HepG2 (cell line): ENCODE results near the gene FYTTD1. TPM values are rescaled to one million over a fixed set of nuclear protein-coding genes. Genes with fewer than 3 reads are reported as not detected.

ENCODE experiments used
- ATAC-seq: fragments of 200-7000 bp; cut with Tn5 transposase; 3 replicates; pipeline ENCODE4 v1.9.1; 2020; ENCODE audit warnings: mild to moderate bottlenecking, moderate library complexity
- BruUV-seq: library from RNA; stranded (reverse); fragments of 400-500 nt; replicated peaks from 2 replicates; lab custom pipeline; 2021; lab: Mats Ljungman, UMichigan
- CTCF ChIA-PET: fragments of 300-600 bp; formaldehyde crosslinking; extraction: SDS; loops from one replicate; lab custom pipeline; 2021; ENCODE audit warnings: low total read pairs, inconsistent platforms, low intra/inter-chr PET ratio; lab: Yijun Ruan, JAX
- POLR2A ChIA-PET: fragments of 350-600 bp; sonication (Branson Sonifier 250); formaldehyde crosslinking; loops from one replicate; lab custom pipeline; 2020; ENCODE audit warnings: antibody characterized with exemption, inconsistent platforms; lab: Yijun Ruan, JAX
- DNase-seq: peaks from one replicate; pipeline ENCODE4 v3.0.0-alpha.2; 2015; ENCODE audit warnings: low spot score
- FAIRE-seq: peaks from 3 replicates; lab custom pipeline; 2011; peaks lifted over from hg19 to GRCh38; lab: Jason Lieb, UNC
- H2AFZ ChIP-seq: one replicate; pipeline ENCODE4 v1.6.1; 2011; ENCODE audit warnings: low read length, inconsistent platforms
- H3K27ac ChIP-seq: fragments of 300-600 bp; 3 replicates; pipeline ENCODE4 v1.8.0; 2011; ENCODE audit warnings: mixed run types, mild to moderate bottlenecking, mixed read lengths, low read length, inconsistent platforms; ENCODE audit not compliant: insufficient read depth; ENCODE audit errors: extremely low read length
- H3K27me3 ChIP-seq, 2 experiments: fragments of 200-600 bp in 1 of 2; 2 replicates in 1 of 2; 3 replicates in 1 of 2; pipeline versions ENCODE4 v1.6.0 to v1.8.0; 2011; ENCODE audit warnings: low read length in 2 of 2, mild to moderate bottlenecking in 2 of 2, moderate library complexity in 2 of 2, inconsistent platforms in 1 of 2; ENCODE audit not compliant: insufficient read depth in 2 of 2, control insufficient read depth in 1 of 2
- H3K36me3 ChIP-seq, 2 experiments: fragments of 200-600 bp in 1 of 2; replicated peaks in 1 of 2; 2 replicates in 1 of 2; 3 replicates in 1 of 2; pipeline versions ENCODE4 v1.5.1 to v1.8.0; 2011; ENCODE audit warnings: low read length in 2 of 2, inconsistent platforms in 1 of 2; ENCODE audit not compliant: insufficient read depth in 2 of 2, control insufficient read depth in 1 of 2
- H3K4me1 ChIP-seq: 2 replicates; pipeline ENCODE4 v1.5.1; 2012; ENCODE audit warnings: low read length, inconsistent platforms; ENCODE audit not compliant: insufficient read depth
- H3K4me2 ChIP-seq: 2 replicates; pipeline ENCODE4 v1.6.0; 2011; ENCODE audit warnings: low read depth, low read length, inconsistent platforms
- H3K4me3 ChIP-seq, 3 experiments: fragments of 200-600 bp in 1 of 3; sonication (generic), shearing (Covaris generic) in 1 of 3; replicated peaks in 1 of 3; 2 replicates each; pipeline ENCODE4 v1.5.1; 2011 to 2016; ENCODE audit warnings: low read length in 3 of 3, inconsistent platforms in 2 of 3, low read depth in 2 of 3, mild to moderate bottlenecking in 2 of 3, control low read depth in 1 of 3, mixed read lengths in 1 of 3; ENCODE audit not compliant: insufficient read depth in 1 of 3
- H3K79me2 ChIP-seq: one replicate; pipeline ENCODE4 v1.6.1; 2011; ENCODE audit warnings: low read length, inconsistent platforms; ENCODE audit not compliant: insufficient read depth
- H3K9ac ChIP-seq: 2 replicates; pipeline ENCODE4 v1.6.0; 2011; ENCODE audit warnings: mild to moderate bottlenecking, low read depth, low read length, inconsistent platforms; ENCODE audit not compliant: insufficient read depth
- H3K9me3 ChIP-seq: 2 replicates; pipeline ENCODE4 v1.5.1; 2012; ENCODE audit warnings: mild to moderate bottlenecking, low read length
- H4K20me1 ChIP-seq: 2 replicates; pipeline ENCODE4 v1.6.0; 2011; ENCODE audit warnings: inconsistent platforms, mild to moderate bottlenecking, low read length, moderate library complexity; ENCODE audit not compliant: insufficient read depth
- CEBPG ChIP-seq: IDR thresholded peaks from 2 replicates; pipeline ENCODE4 v1.6.1; 2016
- CHCHD3 ChIP-seq: sonication (generic); formaldehyde crosslinking; IDR thresholded peaks from 2 replicates; pipeline ENCODE4 v1.8.0; 2022; ENCODE audit warnings: mild to moderate bottlenecking, missing genetic modification reagents, moderate library complexity
- FOXA1 ChIP-seq, 2 experiments: fragments of 450-650 bp in 1 of 2; sonication (generic) in 1 of 2; formaldehyde crosslinking in 1 of 2; IDR thresholded peaks; 2 replicates each; pipeline versions ENCODE4 v1.4.0 to v1.6.1; 2016 to 2020; ENCODE audit warnings: missing genetic modification reagents in 1 of 2
- GATA4 ChIP-seq: sonication (generic); IDR thresholded peaks from 2 replicates; pipeline ENCODE4 v1.6.1; 2016; ENCODE audit warnings: antibody characterized with exemption, low read depth, borderline replicate concordance
- HDAC6 ChIP-seq: fragments of 200-600 bp; sonication (generic); IDR thresholded peaks from 2 replicates; pipeline ENCODE4 v1.7.0; 2017; ENCODE audit warnings: mild to moderate bottlenecking, antibody characterized with exemption, low read length, low read depth
- HNRNPLL ChIP-seq: fragments of 200-400 bp; formaldehyde crosslinking; IDR thresholded peaks from 2 replicates; pipeline ENCODE4 v1.6.1; 2017; ENCODE audit warnings: mild to moderate bottlenecking, low read depth, low read length; ENCODE audit not compliant: poor library complexity, severe bottlenecking
- MZF1 ChIP-seq: sonication (generic); formaldehyde crosslinking; IDR thresholded peaks from 2 replicates; pipeline ENCODE4 v1.8.1; 2023; ENCODE audit warnings: mild to moderate bottlenecking, missing genetic modification reagents, borderline replicate concordance
- NFIB ChIP-seq: sonication (generic); formaldehyde crosslinking; IDR thresholded peaks from 2 replicates; pipeline ENCODE4 v1.9.0; 2021; ENCODE audit warnings: missing genetic modification reagents, mild to moderate bottlenecking, borderline replicate concordance
- NFYB ChIP-seq: sonication (generic); formaldehyde crosslinking; IDR thresholded peaks from 2 replicates; pipeline ENCODE4 v1.4.0; 2020; ENCODE audit warnings: missing genetic modification reagents
- POGK ChIP-seq: sonication (generic); formaldehyde crosslinking; conservative IDR thresholded peaks from 2 replicates; pipeline ENCODE4 v1.8.0; 2022; ENCODE audit warnings: mild to moderate bottlenecking, moderate library complexity, missing genetic modification reagents
- POLR2A ChIP-seq, 2 experiments: IDR thresholded peaks; 2 replicates each; pipeline ENCODE4 v1.6.1; 2011; ENCODE audit warnings: low read depth in 2 of 2, low read length in 2 of 2, mild to moderate bottlenecking in 1 of 2, moderate library complexity in 1 of 2; ENCODE audit not compliant: insufficient read depth in 1 of 2
- PRDM15 ChIP-seq: sonication (generic); formaldehyde crosslinking; IDR thresholded peaks from 2 replicates; pipeline ENCODE4 v1.4.0; 2020; ENCODE audit warnings: missing genetic modification reagents
- RARA ChIP-seq: IDR thresholded peaks from 2 replicates; pipeline ENCODE4 v1.6.1; 2016; ENCODE audit warnings: missing genetic modification reagents, missing compliant biosample characterization
- STAG1 ChIP-seq: sonication (generic); formaldehyde crosslinking; IDR thresholded peaks from 2 replicates; pipeline ENCODE4 v1.4.0; 2020; ENCODE audit warnings: missing genetic modification reagents
- ZBTB8A ChIP-seq: sonication (generic); formaldehyde crosslinking; IDR thresholded peaks from 2 replicates; pipeline ENCODE4 v1.4.0; 2020; ENCODE audit warnings: mild to moderate bottlenecking, low read depth, missing genetic modification reagents, borderline replicate concordance
- ZNF225 ChIP-seq: sonication (generic); formaldehyde crosslinking; IDR thresholded peaks from 2 replicates; pipeline ENCODE4 v1.4.0; 2020; ENCODE audit warnings: mild to moderate bottlenecking, missing genetic modification reagents
- ZNF382 ChIP-seq: sonication (generic); formaldehyde crosslinking; IDR thresholded peaks from 2 replicates; pipeline ENCODE4 v1.5.0; 2020; ENCODE audit warnings: missing genetic modification reagents, mild to moderate bottlenecking, borderline replicate concordance
- ZNF547 ChIP-seq: sonication (generic); formaldehyde crosslinking; IDR thresholded peaks from 2 replicates; pipeline ENCODE4 v1.5.1; 2020; ENCODE audit warnings: mild to moderate bottlenecking, missing genetic modification reagents
- ZNF629 ChIP-seq: sonication (generic); formaldehyde crosslinking; conservative IDR thresholded peaks from 2 replicates; pipeline ENCODE4 v1.5.0; 2020; ENCODE audit warnings: missing genetic modification reagents
- ZNF644 ChIP-seq: IDR thresholded peaks from 2 replicates; pipeline ENCODE4 v1.6.1; 2016; ENCODE audit warnings: low read depth
- WGBS: methylation state at CpG from one replicate; pipeline ENCODE4 v1.1.6; 2017; ENCODE audit warnings: low lambda C conversion rate; 5-methylcytosine and 5-hydroxymethylcytosine counted together
- in situ Hi-C: cut with HindIII; loops from 2 replicates; pipeline ENCODE4 v1.10.0; 2017; ENCODE audit warnings: low pct_unique_long_range_greater_than_20kb; ENCODE audit not compliant: extremely low pct_ligation_motif_present
- intact Hi-C: fragments of 100-400 bp; cut with micrococcal nuclease; formaldehyde crosslinking; loops from one replicate; pipeline ENCODE4 v1.10.0; 2022; ENCODE audit not compliant: unreplicated experiment
- polyA plus RNA-seq, 8 experiments: library from polyadenylated mRNA; depleted of rRNA in 3 of 8; stranded (reverse) in 7 of 8; unstranded in 1 of 8; fragments of >200 nt; fragmentation: Illumina TruSeq in 4 of 8; extraction: Trizol in 4 of 8; gene quantifications; 2 replicates each; pipeline versions ENCODE4 v1.2.1 to v1.2.3, GENCODE V29; 2011 to 2016; ENCODE audit warnings: low read depth in 4 of 8, missing spikeins in 1 of 8, mixed read lengths in 1 of 8; ENCODE audit not compliant: insufficient read depth in 1 of 8
- total RNA-seq, 5 experiments: library from RNA; depleted of rRNA; stranded (reverse); fragments of >200 nt; fragmentation: Illumina TruSeq; extraction: Trizol; gene quantifications; 2 replicates each; pipeline ENCODE4 v1.2.3, GENCODE V29; 2016; ENCODE audit warnings: low read depth in 1 of 5
- TF ChIP-seq, protein P1 (sequence below): sonication (generic); formaldehyde crosslinking; IDR thresholded peaks from 2 replicates; pipeline ENCODE4 v1.5.0; 2020; ENCODE audit warnings: missing genetic modification reagents

Gene FYTTD1
- total and polyA plus RNA-seq, 2 of the 13 experiments (the other 11 are each of a cell fraction or from before 2014, with no cell fraction given) = 6.5 to 28.8 TPM

- no peak for TF ChIP-seq HDAC6
- peak; percentile 49 for TF ChIP-seq CEBPG
- TF ChIP-seq GATA4 = no peak
- no peak for TF ChIP-seq POLR2A (IDR thresholded peaks at IDR 0.05; ENCODE audit: insufficient read depth in 1 of 2, low read depth in 2 of 2, low read length in 2 of 2)
- TF ChIP-seq ZNF629 = no peak
- no peak for TF ChIP-seq FOXA1 (IDR thresholded peaks at IDR 0.05)
- no peak for TF ChIP-seq FOXA1 (CRISPR knock-in tag; IDR thresholded peaks at IDR 0.05)
- no peak for TF ChIP-seq NFIB (CRISPR knock-in tag)
- TF ChIP-seq ZBTB8A (CRISPR knock-in tag) = no peak
- no peak for TF ChIP-seq CHCHD3 (CRISPR knock-in tag)
- no peak for TF ChIP-seq NFYB (CRISPR knock-in tag)
- no peak for TF ChIP-seq ZNF382 (CRISPR knock-in tag)
- TF ChIP-seq POGK = no peak
- TF ChIP-seq ZNF644 (CRISPR knock-in tag) = peak; percentile 62; the same call in 1 of the 2 replicates
- no peak for TF ChIP-seq STAG1 (CRISPR knock-in tag)
- TF ChIP-seq ZNF547 (CRISPR knock-in tag) = no peak
- peak; percentile 40; the same call in 1 of the 2 replicates for TF ChIP-seq RARA (CRISPR knock-in tag)
- TF ChIP-seq HNRNPLL = no peak
- TF ChIP-seq, protein P1, sequence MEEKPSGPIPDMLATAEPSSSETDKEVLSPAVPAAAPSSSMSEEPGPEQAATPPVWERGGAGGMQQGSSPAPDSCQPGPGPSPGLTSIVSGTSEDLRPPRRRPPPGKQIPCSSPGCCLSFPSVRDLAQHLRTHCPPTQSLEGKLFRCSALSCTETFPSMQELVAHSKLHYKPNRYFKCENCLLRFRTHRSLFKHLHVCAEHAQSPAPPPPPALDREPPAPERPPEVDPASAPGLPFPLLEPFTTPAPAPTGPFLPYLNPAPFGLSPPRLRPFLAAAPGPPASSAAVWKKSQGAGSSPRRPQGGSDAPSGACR (CRISPR knock-in tag) = no peak
- TF ChIP-seq PRDM15 (CRISPR knock-in tag) = no peak
- TF ChIP-seq ZNF225 (CRISPR knock-in tag) = no peak
- TF ChIP-seq MZF1 (CRISPR knock-in tag) = no peak
- Histone ChIP-seq H3K36me3 (no peaks in the 10 kb centered on the region; a peak in 2 of 5 replicates), H3K9ac (no peak overlapping the region), H3K9me3 (no peaks in the 10 kb centered on the region), H3K4me1 (peaks cover 12% of the 10 kb centered on the region), H3K4me2 (no peak overlapping the region), H2AFZ (no peak overlapping the region), H3K27me3 (no peaks in the 10 kb centered on the region), H3K4me3 (no peak overlapping the region), H3K27ac (no peak overlapping the region), H3K79me2 (peaks cover 60% of the 10 kb centered on the region), H4K20me1 (no peaks in the 10 kb centered on the region)
- intact Hi-C loops = no loop called here
- ATAC-seq (no peak), FAIRE-seq (peak; percentile 37), DNase-seq (peak; percentile 52)
- POLR2A ChIA-PET = no interaction called here
- 94% methylated on average over 4 of the region's 4 CpGs for WGBS
- in situ Hi-C loops = no loop called here
- CTCF ChIA-PET = no interaction called here
- BruUV-seq = no TSS peak
Observed at GRCh38 chr3:197814372-197814771, 64.7 kb downstream of the FYTTD1 start.
